ENCODE results near the gene LRPAP1.

DNA sequence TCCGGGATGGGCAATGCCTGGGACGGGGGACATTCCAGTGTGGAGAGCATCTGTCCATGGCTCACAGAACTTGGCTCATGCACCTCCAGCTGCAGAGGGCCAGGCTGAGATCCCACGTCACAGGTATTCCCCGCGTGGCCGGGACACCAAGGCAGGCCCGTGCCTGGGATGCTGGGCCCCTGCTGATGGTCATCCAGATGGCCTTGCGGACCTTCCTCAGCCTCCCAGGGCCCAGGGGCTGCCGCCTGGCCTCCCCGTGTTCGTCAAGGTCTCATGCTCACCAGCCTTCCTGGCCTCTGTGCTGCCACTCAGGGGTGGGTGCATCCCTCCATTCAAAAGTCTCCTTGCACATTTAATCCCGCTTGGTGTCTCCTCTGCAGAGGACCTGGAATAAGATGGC, 40.9 kb upstream of the LRPAP1 start:
- TF ChIP-seq, protein P1, sequence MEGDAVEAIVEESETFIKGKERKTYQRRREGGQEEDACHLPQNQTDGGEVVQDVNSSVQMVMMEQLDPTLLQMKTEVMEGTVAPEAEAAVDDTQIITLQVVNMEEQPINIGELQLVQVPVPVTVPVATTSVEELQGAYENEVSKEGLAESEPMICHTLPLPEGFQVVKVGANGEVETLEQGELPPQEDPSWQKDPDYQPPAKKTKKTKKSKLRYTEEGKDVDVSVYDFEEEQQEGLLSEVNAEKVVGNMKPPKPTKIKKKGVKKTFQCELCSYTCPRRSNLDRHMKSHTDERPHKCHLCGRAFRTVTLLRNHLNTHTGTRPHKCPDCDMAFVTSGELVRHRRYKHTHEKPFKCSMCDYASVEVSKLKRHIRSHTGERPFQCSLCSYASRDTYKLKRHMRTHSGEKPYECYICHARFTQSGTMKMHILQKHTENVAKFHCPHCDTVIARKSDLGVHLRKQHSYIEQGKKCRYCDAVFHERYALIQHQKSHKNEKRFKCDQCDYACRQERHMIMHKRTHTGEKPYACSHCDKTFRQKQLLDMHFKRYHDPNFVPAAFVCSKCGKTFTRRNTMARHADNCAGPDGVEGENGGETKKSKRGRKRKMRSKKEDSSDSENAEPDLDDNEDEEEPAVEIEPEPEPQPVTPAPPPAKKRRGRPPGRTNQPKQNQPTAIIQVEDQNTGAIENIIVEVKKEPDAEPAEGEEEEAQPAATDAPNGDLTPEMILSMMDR (IDR thresholded peaks at IDR 0.05): no peak
- no peak for TF ChIP-seq POLR2A (IDR thresholded peaks at IDR 0.05)
